VCaP (cell line): Measurements from ENCODE around the gene PACS2.

Experiments
- H3K27ac ChIP-seq: fragments of 450-650 bp; 2 replicates; pipeline ENCODE4 v1.5.1; 2017
- CTCF ChIP-seq: fragments of 450-650 bp; conservative IDR thresholded peaks from 2 replicates; pipeline ENCODE4 v1.5.1; 2017; ENCODE audit warnings: mild to moderate bottlenecking, moderate library complexity

Gene PACS2

GRCh38 chr14:105368032-105368417 is 53.5 kb downstream of the PACS2 start:
- no peak overlapping the region for H3K27ac ChIP-seq
- TF ChIP-seq CTCF = no peak

- H3K27ac ChIP-seq = no peak overlapping the region
- no peak for TF ChIP-seq CTCF
Observed at GRCh38 chr14:105368426-105368825, 53.9 kb downstream of the PACS2 start.

GRCh38 chr14:105368910-105369652 is 54.5 kb downstream of the PACS2 start:
- H3K27ac ChIP-seq = no peak overlapping the region
- no peak for TF ChIP-seq CTCF

- no peak for TF ChIP-seq CTCF
- H3K27ac ChIP-seq = no peak overlapping the region
Observed at GRCh38 chr14:105369653-105370040, 55.1 kb downstream of the PACS2 start.

- peak overlapping the region; percentile 14; the same call in 1 of the 2 replicates for H3K27ac ChIP-seq
- TF ChIP-seq CTCF = peak; percentile 52
Observed at GRCh38 chr14:105374389-105374788, 59.8 kb downstream of the PACS2 start.

- H3K27ac ChIP-seq = no peak overlapping the region
- no peak for TF ChIP-seq CTCF
Observed at GRCh38 chr14:105375635-105376057, 61.1 kb downstream of the PACS2 start.

- no peak overlapping the region for H3K27ac ChIP-seq
- no peak for TF ChIP-seq CTCF
Observed at GRCh38 chr14:105376521-105377440, 62.2 kb downstream of the PACS2 start.
